ENCODE data around the gene COL27A1.

COL27A1 gene

DNA sequence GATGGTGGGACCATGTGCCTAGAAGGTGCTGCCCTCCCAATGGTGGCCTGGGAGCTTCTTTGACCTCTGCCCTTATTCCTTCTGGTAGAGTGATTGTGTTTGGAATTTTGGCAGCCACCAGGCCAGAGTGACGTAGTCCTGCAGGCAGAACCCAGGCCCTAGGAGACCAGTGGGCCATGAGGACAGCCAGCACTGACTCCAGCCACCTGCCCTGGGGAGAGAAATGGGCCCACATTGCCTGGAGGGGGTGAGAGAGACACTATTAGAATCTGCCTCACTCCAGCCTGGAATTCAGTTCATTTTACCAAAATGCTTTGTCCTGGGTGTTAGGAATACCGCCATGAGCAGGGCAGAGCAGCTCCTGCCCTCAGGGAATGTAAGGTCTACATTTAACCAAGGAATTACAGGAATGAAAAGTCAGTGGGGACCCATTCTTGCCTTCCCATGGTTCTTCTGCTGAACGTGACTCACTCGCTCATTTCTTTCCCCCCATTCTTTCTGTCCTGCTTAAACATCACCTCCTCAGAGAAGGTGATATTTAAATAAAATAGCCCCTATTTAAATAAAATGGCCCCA, 5.5 kb upstream of the COL27A1 start:
- Histone ChIP-seq H3K4me2 (ENCODE audit: insufficient read depth, low read length, poor library complexity, severe bottlenecking) (no peak overlapping the region), H3K14ac (ENCODE audit: low read length) (no peak overlapping the region), H2BK15ac (ENCODE audit: low read length) (no peak overlapping the region), H3K4ac (ENCODE audit: low read length) (no peak overlapping the region), H2BK120ac (ENCODE audit: low read depth, low read length) (no peak overlapping the region), H4K91ac (ENCODE audit: low read depth, low read length, poor library complexity) (no peak overlapping the region), H2AFZ (ENCODE audit: low read length) (no peak overlapping the region), H3K27me3 (ENCODE audit: control insufficient read depth in 3 of 3, insufficient read depth in 3 of 3, low read depth in 1 of 3, low read length in 3 of 3) (peaks cover 8 to 72% (median 10%) of the 10 kb centered on the region in 3 experiments), H2AK5ac (ENCODE audit: low read depth, low read length) (no peak overlapping the region), H3K9me3 (replicated peaks in 1 of 2; ENCODE audit: control insufficient read depth in 2 of 2, insufficient read depth in 1 of 2, low read depth in 1 of 2, low read length in 2 of 2) (no peaks in the 10 kb centered on the region), H3K79me1 (ENCODE audit: low read depth, low read length) (no peaks in the 10 kb centered on the region), H3K27ac (replicated peaks; ENCODE audit: low read length) (no peak overlapping the region), H2BK12ac (ENCODE audit: low read length) (no peak overlapping the region), H3K9ac (ENCODE audit: low read depth, low read length, poor library complexity) (no peak overlapping the region), H3K36me3 (replicated peaks in 1 of 2; ENCODE audit: control insufficient read depth in 2 of 2, insufficient read depth in 2 of 2, low read length in 2 of 2) (no peaks in the 10 kb centered on the region), H2BK5ac (ENCODE audit: low read length) (no peak overlapping the region), H4K8ac (ENCODE audit: low read depth, low read length) (no peak overlapping the region), H3K4me3 (ENCODE audit: low read length in 2 of 2) (no peak overlapping the region), H3K18ac (ENCODE audit: low read length) (peak overlapping the region; percentile 44), H3K23ac (ENCODE audit: low read depth, low read length, poor library complexity) (peak overlapping the region; percentile 31), H3K4me1 (ENCODE audit: control insufficient read depth in 2 of 2, insufficient read depth in 1 of 2, low read depth in 1 of 2, low read length in 2 of 2) (peaks cover 8 to 12% of the 10 kb centered on the region in 2 donors)
- no CpG with 5 or more reads among the region's 4 CpGs for WGBS, 2 donors (ENCODE audit: extremely low coverage in 2 of 2, insufficient read length in 2 of 2, insufficient replicate concordance in 1 of 2)
- DNase-seq (ENCODE audit: low spot score): no peak

DNA sequence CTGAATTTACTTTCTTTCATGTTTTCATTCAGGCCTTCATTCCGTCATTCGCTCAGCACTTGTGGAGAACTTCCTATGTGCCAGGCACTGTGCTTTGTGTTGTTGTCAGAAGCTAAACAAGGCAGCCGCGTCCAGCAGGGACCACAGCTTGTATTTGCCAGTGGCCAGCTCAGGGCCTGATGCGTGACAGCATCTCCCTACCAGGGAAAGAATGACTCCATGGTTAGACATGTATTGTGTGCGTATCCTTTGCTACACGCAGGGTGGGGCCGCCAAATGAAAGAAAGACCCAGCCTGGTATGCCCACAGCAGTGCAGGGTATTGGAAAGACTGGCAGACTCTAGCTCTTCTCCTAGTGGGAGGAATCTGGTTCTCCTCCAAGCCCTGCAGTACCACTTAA, 4.7 kb upstream of the COL27A1 start:
- H3K79me1 ChIP-seq (ENCODE audit: low read depth, low read length): no peaks in the 10 kb centered on the region
- no peak overlapping the region for H2AK5ac ChIP-seq (ENCODE audit: low read depth, low read length)
- H3K4me3 ChIP-seq (ENCODE audit: low read length in 2 of 2): no peak overlapping the region
- H2BK5ac ChIP-seq (ENCODE audit: low read length): no peak overlapping the region
- H3K4me2 ChIP-seq (ENCODE audit: insufficient read depth, low read length, poor library complexity, severe bottlenecking): no peak overlapping the region
- H3K23ac ChIP-seq (ENCODE audit: low read depth, low read length, poor library complexity): no peak overlapping the region
- no peak overlapping the region for H3K27ac ChIP-seq (replicated peaks; ENCODE audit: low read length)
- no peak overlapping the region for H2BK120ac ChIP-seq (ENCODE audit: low read depth, low read length)
- H4K91ac ChIP-seq (ENCODE audit: low read depth, low read length, poor library complexity): no peak overlapping the region
- no peaks in the 10 kb centered on the region for H3K36me3 ChIP-seq (replicated peaks in 1 of 2; ENCODE audit: control insufficient read depth in 2 of 2, insufficient read depth in 2 of 2, low read length in 2 of 2)
- H3K14ac ChIP-seq (ENCODE audit: low read length): no peak overlapping the region
- no peak overlapping the region for H3K18ac ChIP-seq (ENCODE audit: low read length)
- no peak overlapping the region for H3K9ac ChIP-seq (ENCODE audit: low read depth, low read length, poor library complexity)
- H3K4ac ChIP-seq (ENCODE audit: low read length): no peak overlapping the region
- H4K8ac ChIP-seq (ENCODE audit: low read depth, low read length): no peak overlapping the region
- peaks cover 10 to 14% of the 10 kb centered on the region in 2 donors for H3K4me1 ChIP-seq (ENCODE audit: control insufficient read depth in 2 of 2, insufficient read depth in 1 of 2, low read depth in 1 of 2, low read length in 2 of 2)
- DNase-seq (ENCODE audit: low spot score): no peak
- no peak overlapping the region for H2BK15ac ChIP-seq (ENCODE audit: low read length)
- no peaks in the 10 kb centered on the region for H3K9me3 ChIP-seq (replicated peaks in 1 of 2; ENCODE audit: control insufficient read depth in 2 of 2, insufficient read depth in 1 of 2, low read depth in 1 of 2, low read length in 2 of 2)
- WGBS, 2 donors (ENCODE audit: extremely low coverage in 2 of 2, insufficient read length in 2 of 2, insufficient replicate concordance in 1 of 2): no CpG with 5 or more reads among the region's 8 CpGs
- no peak overlapping the region for H2AFZ ChIP-seq (ENCODE audit: low read length)
- H3K27me3 ChIP-seq (ENCODE audit: control insufficient read depth in 3 of 3, insufficient read depth in 3 of 3, low read depth in 1 of 3, low read length in 3 of 3): peaks cover 8 to 66% (median 13%) of the 10 kb centered on the region in 3 experiments
- H2BK12ac ChIP-seq (ENCODE audit: low read length): no peak overlapping the region

DNA sequence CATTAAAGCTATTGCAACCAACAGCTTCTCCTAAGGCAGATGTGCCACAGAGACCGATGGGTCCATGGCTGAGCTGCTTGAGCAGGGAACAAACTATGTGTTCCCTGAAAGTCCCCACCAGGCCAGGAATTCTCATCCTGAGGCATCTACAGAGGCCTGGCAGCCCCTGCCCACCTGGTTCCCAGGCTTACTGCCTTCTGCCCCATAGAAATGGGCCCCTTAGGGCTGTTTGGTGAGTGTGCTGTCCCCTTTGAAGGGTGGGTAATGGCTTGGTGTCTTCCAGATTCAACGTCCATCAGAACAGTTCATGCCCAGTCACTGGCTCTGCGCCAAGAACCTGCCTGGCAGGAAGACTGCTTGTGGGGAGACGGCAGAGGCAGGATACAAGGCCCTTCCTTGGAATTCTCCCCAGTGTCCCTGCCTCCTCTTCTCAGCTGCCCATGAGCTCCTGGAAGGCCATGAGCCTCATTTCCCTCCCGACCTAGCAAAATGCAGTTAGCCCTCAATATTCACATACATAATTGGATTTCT, 3.8 kb upstream of the COL27A1 start:
- H2BK12ac ChIP-seq (ENCODE audit: low read length): no peak overlapping the region
- peaks cover 8 to 60% (median 13%) of the 10 kb centered on the region in 3 experiments for H3K27me3 ChIP-seq (ENCODE audit: control insufficient read depth in 3 of 3, insufficient read depth in 3 of 3, low read depth in 1 of 3, low read length in 3 of 3)
- H3K4me2 ChIP-seq (ENCODE audit: insufficient read depth, low read length, poor library complexity, severe bottlenecking): no peak overlapping the region
- no peaks in the 10 kb centered on the region for H3K36me3 ChIP-seq (replicated peaks in 1 of 2; ENCODE audit: control insufficient read depth in 2 of 2, insufficient read depth in 2 of 2, low read length in 2 of 2)
- peak overlapping the region; percentile 40 for H4K91ac ChIP-seq (ENCODE audit: low read depth, low read length, poor library complexity)
- H2AFZ ChIP-seq (ENCODE audit: low read length): no peak overlapping the region
- no peak for DNase-seq (ENCODE audit: low spot score)
- no peaks in the 10 kb centered on the region for H3K79me1 ChIP-seq (ENCODE audit: low read depth, low read length)
- no peak overlapping the region for H3K14ac ChIP-seq (ENCODE audit: low read length)
- H3K23ac ChIP-seq (ENCODE audit: low read depth, low read length, poor library complexity): no peak overlapping the region
- no peak overlapping the region for H2BK15ac ChIP-seq (ENCODE audit: low read length)
- peaks cover 12 to 16% of the 10 kb centered on the region in 2 donors for H3K4me1 ChIP-seq (ENCODE audit: control insufficient read depth in 2 of 2, insufficient read depth in 1 of 2, low read depth in 1 of 2, low read length in 2 of 2)
- H3K18ac ChIP-seq (ENCODE audit: low read length): peak overlapping the region; percentile 6
- WGBS, 2 donors (ENCODE audit: extremely low coverage in 2 of 2, insufficient read length in 2 of 2, insufficient replicate concordance in 1 of 2): no CpG with 5 or more reads among the region's 5 CpGs
- no peak overlapping the region for H2BK120ac ChIP-seq (ENCODE audit: low read depth, low read length)
- no peak overlapping the region for H2BK5ac ChIP-seq (ENCODE audit: low read length)
- H3K27ac ChIP-seq (replicated peaks; ENCODE audit: low read length): no peak overlapping the region
- H4K8ac ChIP-seq (ENCODE audit: low read depth, low read length): no peak overlapping the region
- H3K4ac ChIP-seq (ENCODE audit: low read length): no peak overlapping the region
- H2AK5ac ChIP-seq (ENCODE audit: low read depth, low read length): peak overlapping the region; percentile 40
- no peak overlapping the region for H3K9ac ChIP-seq (ENCODE audit: low read depth, low read length, poor library complexity)
- H3K9me3 ChIP-seq (replicated peaks in 1 of 2; ENCODE audit: control insufficient read depth in 2 of 2, insufficient read depth in 1 of 2, low read depth in 1 of 2, low read length in 2 of 2): no peaks in the 10 kb centered on the region
- no peak overlapping the region for H3K4me3 ChIP-seq (ENCODE audit: low read length in 2 of 2)

DNA sequence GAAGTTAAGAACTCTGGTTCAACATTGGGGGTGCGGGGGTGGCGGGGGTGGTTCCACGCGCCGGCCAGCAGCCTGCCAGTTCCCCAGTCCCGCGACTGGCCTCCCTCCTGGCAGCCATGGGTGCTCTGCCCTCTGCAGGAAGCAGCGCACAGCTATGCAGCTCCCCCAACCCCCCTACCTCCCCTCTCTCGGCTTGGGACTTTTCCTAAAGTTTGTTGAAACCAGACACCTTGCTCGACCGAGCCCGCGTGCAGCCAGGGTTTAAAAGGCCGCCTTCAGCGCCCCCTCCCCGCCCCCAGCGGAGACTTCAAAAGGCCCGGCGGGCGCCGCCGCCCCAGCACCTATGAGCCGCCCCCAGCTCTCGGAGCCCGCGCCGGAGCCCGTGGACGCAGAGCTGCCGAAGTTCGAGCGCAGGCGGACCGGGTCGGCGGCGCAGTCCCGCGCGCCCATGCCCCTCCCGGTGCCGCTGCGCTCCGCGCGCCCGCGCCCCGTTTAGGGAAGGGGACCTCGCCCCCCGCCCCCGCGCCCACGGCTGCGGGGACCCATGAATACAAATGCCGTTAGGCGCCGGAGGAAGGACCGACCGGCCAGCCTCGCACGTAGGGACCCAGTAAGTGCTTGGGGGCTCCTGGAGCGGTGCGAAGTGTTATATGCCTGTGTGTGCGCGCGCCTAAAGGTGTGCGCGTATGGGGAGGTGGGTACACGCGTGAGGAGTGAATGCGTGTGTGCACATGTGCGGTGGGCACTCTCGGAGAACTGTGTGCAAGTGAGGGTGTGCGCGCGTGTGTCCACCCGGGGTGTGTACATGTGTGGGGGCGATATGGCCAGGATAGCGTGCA, 1.4 kb upstream of the COL27A1 start:
- Histone ChIP-seq H2BK5ac (ENCODE audit: low read length) (peak overlapping the region; percentile 30), H3K4me3 (ENCODE audit: low read length in 2 of 2) (peak overlapping the region; percentile 24 to 82), H3K79me1 (ENCODE audit: low read depth, low read length) (no peaks in the 10 kb centered on the region), H3K9me3 (replicated peaks in 1 of 2; ENCODE audit: control insufficient read depth in 2 of 2, insufficient read depth in 1 of 2, low read depth in 1 of 2, low read length in 2 of 2) (no peaks in the 10 kb centered on the region), H3K14ac (ENCODE audit: low read length) (peak overlapping the region; percentile 11), H2BK12ac (ENCODE audit: low read length) (peak overlapping the region; percentile 5), H3K23ac (ENCODE audit: low read depth, low read length, poor library complexity) (peak overlapping the region; percentile 87), H3K9ac (ENCODE audit: low read depth, low read length, poor library complexity) (peak overlapping the region; percentile 93), H2AK5ac (ENCODE audit: low read depth, low read length) (peak overlapping the region; percentile 5), H2BK120ac (ENCODE audit: low read depth, low read length) (no peak overlapping the region), H3K27me3 (ENCODE audit: control insufficient read depth in 3 of 3, insufficient read depth in 3 of 3, low read depth in 1 of 3, low read length in 3 of 3) (peaks cover 8 to 54% (median 13%) of the 10 kb centered on the region in 3 experiments), H3K36me3 (replicated peaks in 1 of 2; ENCODE audit: control insufficient read depth in 2 of 2, insufficient read depth in 2 of 2, low read length in 2 of 2) (no peaks in the 10 kb centered on the region), H3K18ac (ENCODE audit: low read length) (peak overlapping the region; percentile 94), H3K4me2 (ENCODE audit: insufficient read depth, low read length, poor library complexity, severe bottlenecking) (peak overlapping the region; percentile 96), H4K8ac (ENCODE audit: low read depth, low read length) (no peak overlapping the region), H3K27ac (replicated peaks; ENCODE audit: low read length) (no peak overlapping the region), H3K4me1 (ENCODE audit: control insufficient read depth in 2 of 2, insufficient read depth in 1 of 2, low read depth in 1 of 2, low read length in 2 of 2) (peaks cover 16 to 19% of the 10 kb centered on the region in 2 donors), H4K91ac (ENCODE audit: low read depth, low read length, poor library complexity) (peak overlapping the region; percentile 75), H2BK15ac (ENCODE audit: low read length) (peak overlapping the region; percentile 84), H3K4ac (ENCODE audit: low read length) (no peak overlapping the region), H2AFZ (ENCODE audit: low read length) (peak overlapping the region; percentile 81)
- WGBS, 2 donors (ENCODE audit: extremely low coverage in 2 of 2, insufficient read length in 2 of 2, insufficient replicate concordance in 1 of 2): no CpG with 5 or more reads among the region's 80 CpGs
- DNase-seq (ENCODE audit: low spot score): peak; percentile 79

Data from neuronal stem cell (in vitro differentiated cells).